Measurements from ENCODE around the gene ENOPH1. TPM values are rescaled to one million over a fixed set of nuclear protein-coding genes. Genes with fewer than 3 reads are reported as not detected.
A peak's percentile ranks its signal among the peaks of the same experiment; 100 is the strongest.

Gene ENOPH1
- total RNA-seq (2022) (62.7 and 67.6 TPM in 2 replicates), Bru-seq, nascent RNA (percentile 89 among the genes with signal in this experiment), BruChase-seq, experiment 1, labeled RNA remaining after a 2-hour chase (percentile 84 among the genes with signal in this experiment), BruChase-seq, experiment 2, labeled RNA remaining after a 6-hour chase (percentile 91 among the genes with signal in this experiment)
- long read RNA-seq, transcript ENOPH1-202 (5 exons, 1,689 nt): minor isoform, 13 of 208 reads
- long read RNA-seq, transcript ENOPH1-201 (6 exons, 2,025 nt): major isoform, 142 of 208 reads
- long read RNA-seq, transcript ENOPH1-203 (6 exons, 1,874 nt): minor isoform, 30 of 208 reads
- long read RNA-seq, partial matches to known transcripts: 4 of 208 reads
- long read RNA-seq, other reads (novel, unspliced or antisense): 19 of 208 reads

GRCh38 chr4:82430193-82430963 lies at the start of gene ENOPH1, which contains the start of gene HNRNPDL:
TSS of gene ENOPH1 (plus strand) at chr4:82430590. CDS start at chr4:82430830, 240 bp downstream.
TSS of gene HNRNPDL (minus strand) at chr4:82430462. CDS start at chr4:82429690, 772 bp downstream.
- peak within 1 kb of the TSS; percentile 99 for H3K27ac Mint-ChIP-seq (ENCODE audit: unreplicated experiment)
- peaks cover 1% of the 10 kb centered on the region for H3K36me3 ChIP-seq (ENCODE audit: control insufficient read depth, insufficient read depth, low read length)
- no peaks in the 10 kb centered on the region for H3K9me3 ChIP-seq
- no TSS peak for BruUV-seq (replicated peaks)
- ChIA-PET CTCF (no interaction called here), POLR2A (interaction anchor here (0.6 to 2.5 kb wide), 3 partner anchors 56 to 470 kb away, joined by 3 to 59 read pairs (median 7); partner anchors contain the start of genes HNRNPD and THAP9)
- DNase-seq: peak; percentile 98 to 99
- H3K9me3 Mint-ChIP-seq (ENCODE audit: unreplicated experiment): no peaks in the 10 kb centered on the region
- H3K27me3 ChIP-seq (replicated peaks; ENCODE audit: control insufficient read depth, insufficient read depth, low read length): no peaks in the 10 kb centered on the region
- H3K4me1 Mint-ChIP-seq (ENCODE audit: low read depth, unreplicated experiment): peaks cover 7% of the 10 kb centered on the region
- no peaks in the 10 kb centered on the region for H3K27me3 Mint-ChIP-seq (ENCODE audit: insufficient read depth, unreplicated experiment)
- H3K36me3 Mint-ChIP-seq (ENCODE audit: insufficient read depth, unreplicated experiment): peaks cover 76% of the 10 kb centered on the region
- peaks cover 11% of the 10 kb centered on the region for H3K4me1 ChIP-seq
- intact Hi-C loops (cut with micrococcal nuclease; ENCODE audit: unreplicated experiment): no loop called here
- peak within 1 kb of the TSS; percentile 89 for H3K4me3 Mint-ChIP-seq (ENCODE audit: unreplicated experiment)
- TF ChIP-seq CTCF (IDR thresholded peaks at IDR 0.05; ENCODE audit: insufficient read depth in 1 of 2, low read depth in 1 of 2, low read length in 1 of 2, severe bottlenecking in 1 of 2, unreplicated experiment in 1 of 2): no peak
- H3K4me3 ChIP-seq (ENCODE audit: low read depth, low read length): peak within 1 kb of the TSS; percentile 98

- DNase-seq: no peak
- H3K4me1 ChIP-seq: peaks cover 2% of the 10 kb centered on the region; the same call in 1 of the 2 replicates
- POLR2A ChIA-PET: no interaction called here
- H3K9me3 Mint-ChIP-seq (ENCODE audit: unreplicated experiment): peaks cover 7% of the 10 kb centered on the region
- no TSS peak for BruUV-seq (replicated peaks)
- H3K27ac Mint-ChIP-seq (ENCODE audit: unreplicated experiment): no peak overlapping the region
- H3K4me3 Mint-ChIP-seq (ENCODE audit: unreplicated experiment): no peak overlapping the region
- H3K27me3 ChIP-seq (replicated peaks; ENCODE audit: control insufficient read depth, insufficient read depth, low read length): no peaks in the 10 kb centered on the region
- no peaks in the 10 kb centered on the region for H3K4me1 Mint-ChIP-seq (ENCODE audit: low read depth, unreplicated experiment)
- intact Hi-C loops (cut with micrococcal nuclease; ENCODE audit: unreplicated experiment): no loop called here
- H3K36me3 ChIP-seq (ENCODE audit: control insufficient read depth, insufficient read depth, low read length): no peaks in the 10 kb centered on the region
- no peaks in the 10 kb centered on the region for H3K36me3 Mint-ChIP-seq (ENCODE audit: insufficient read depth, unreplicated experiment)
- TF ChIP-seq CTCF (IDR thresholded peaks at IDR 0.05; ENCODE audit: insufficient read depth in 1 of 2, low read depth in 1 of 2, low read length in 1 of 2, severe bottlenecking in 1 of 2, unreplicated experiment in 1 of 2): no peak
- no peaks in the 10 kb centered on the region for H3K9me3 ChIP-seq
- CTCF ChIA-PET: no interaction called here
- no peak overlapping the region for H3K4me3 ChIP-seq (ENCODE audit: low read depth, low read length)
- H3K27me3 Mint-ChIP-seq (ENCODE audit: insufficient read depth, unreplicated experiment): no peaks in the 10 kb centered on the region
These were observed 49.6 kb upstream of the ENOPH1 start for GRCh38 chr4:82380831-82381230.

GRCh38 chr4:82381235-82381634 lies 49.2 kb upstream of the ENOPH1 start:
- Histone ChIP-seq H3K4me1 (no peaks in the 10 kb centered on the region), H3K27me3 (replicated peaks; ENCODE audit: control insufficient read depth, insufficient read depth, low read length) (no peaks in the 10 kb centered on the region), H3K9me3 (no peaks in the 10 kb centered on the region), H3K36me3 (ENCODE audit: control insufficient read depth, insufficient read depth, low read length) (no peaks in the 10 kb centered on the region), H3K4me3 (ENCODE audit: low read depth, low read length) (no peak overlapping the region)
- DNase-seq: no peak
- Mint-ChIP-seq H3K27ac (ENCODE audit: unreplicated experiment) (no peak overlapping the region), H3K4me1 (ENCODE audit: low read depth, unreplicated experiment) (no peaks in the 10 kb centered on the region), H3K36me3 (ENCODE audit: insufficient read depth, unreplicated experiment) (no peaks in the 10 kb centered on the region), H3K9me3 (ENCODE audit: unreplicated experiment) (peaks cover 11% of the 10 kb centered on the region), H3K27me3 (ENCODE audit: insufficient read depth, unreplicated experiment) (no peaks in the 10 kb centered on the region), H3K4me3 (ENCODE audit: unreplicated experiment) (no peak overlapping the region)
- no TSS peak for BruUV-seq (replicated peaks)
- no peak for TF ChIP-seq CTCF (IDR thresholded peaks at IDR 0.05; ENCODE audit: insufficient read depth in 1 of 2, low read depth in 1 of 2, low read length in 1 of 2, severe bottlenecking in 1 of 2, unreplicated experiment in 1 of 2)
- POLR2A ChIA-PET: no interaction called here
- intact Hi-C loops (cut with micrococcal nuclease; ENCODE audit: unreplicated experiment): no loop called here
- CTCF ChIA-PET: no interaction called here
